ENCODE results near the gene INSM2. TPM values are rescaled to one million over a fixed set of nuclear protein-coding genes. Genes with fewer than 3 reads are reported as not detected.

INSM2 gene
- total RNA-seq, 1 experiment from 2014 or later, result not detected

DNA sequence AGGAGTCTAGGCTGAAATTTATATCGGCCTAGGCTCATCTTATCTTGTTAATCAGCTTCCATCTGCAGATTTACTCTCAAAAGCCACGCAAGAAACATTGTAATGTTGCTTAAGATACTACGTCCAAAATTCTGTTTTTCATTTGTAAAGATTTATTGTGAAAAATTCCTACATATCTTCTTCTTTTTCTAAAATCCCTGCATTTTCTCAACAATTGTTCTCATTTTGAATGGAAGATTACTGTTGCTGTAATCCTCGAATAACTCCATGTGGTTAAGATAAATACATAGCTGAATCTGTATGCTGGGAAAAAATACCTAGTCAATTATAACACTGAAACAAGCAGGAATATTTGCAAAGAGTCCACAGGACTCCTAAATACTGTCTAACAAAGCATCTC is 15.6 kb downstream of the INSM2 start:
- DNase-seq (ENCODE audit: low read depth, low spot score), result no peak
- no peaks in the 10 kb centered on the region for H3K36me3 ChIP-seq (ENCODE audit: control insufficient read depth, insufficient read depth, low read length)
- H3K9me3 ChIP-seq (ENCODE audit: control insufficient read depth, insufficient read depth, low read depth, low read length), result no peaks in the 10 kb centered on the region
- TF ChIP-seq SIN3A (IDR thresholded peaks at IDR 0.05; ENCODE audit: borderline replicate concordance, insufficient read depth, low read depth, low read length) (no peak), POLR2AphosphoS5 (IDR thresholded peaks at IDR 0.05; ENCODE audit: low read depth, low read length) (no peak), TCF7L2 (IDR thresholded peaks at IDR 0.05; ENCODE audit: low read depth, low read length) (no peak)
- TF ChIP-seq, protein P1, sequence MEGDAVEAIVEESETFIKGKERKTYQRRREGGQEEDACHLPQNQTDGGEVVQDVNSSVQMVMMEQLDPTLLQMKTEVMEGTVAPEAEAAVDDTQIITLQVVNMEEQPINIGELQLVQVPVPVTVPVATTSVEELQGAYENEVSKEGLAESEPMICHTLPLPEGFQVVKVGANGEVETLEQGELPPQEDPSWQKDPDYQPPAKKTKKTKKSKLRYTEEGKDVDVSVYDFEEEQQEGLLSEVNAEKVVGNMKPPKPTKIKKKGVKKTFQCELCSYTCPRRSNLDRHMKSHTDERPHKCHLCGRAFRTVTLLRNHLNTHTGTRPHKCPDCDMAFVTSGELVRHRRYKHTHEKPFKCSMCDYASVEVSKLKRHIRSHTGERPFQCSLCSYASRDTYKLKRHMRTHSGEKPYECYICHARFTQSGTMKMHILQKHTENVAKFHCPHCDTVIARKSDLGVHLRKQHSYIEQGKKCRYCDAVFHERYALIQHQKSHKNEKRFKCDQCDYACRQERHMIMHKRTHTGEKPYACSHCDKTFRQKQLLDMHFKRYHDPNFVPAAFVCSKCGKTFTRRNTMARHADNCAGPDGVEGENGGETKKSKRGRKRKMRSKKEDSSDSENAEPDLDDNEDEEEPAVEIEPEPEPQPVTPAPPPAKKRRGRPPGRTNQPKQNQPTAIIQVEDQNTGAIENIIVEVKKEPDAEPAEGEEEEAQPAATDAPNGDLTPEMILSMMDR (IDR thresholded peaks at IDR 0.05), result no peak
- TF ChIP-seq, protein P2, sequence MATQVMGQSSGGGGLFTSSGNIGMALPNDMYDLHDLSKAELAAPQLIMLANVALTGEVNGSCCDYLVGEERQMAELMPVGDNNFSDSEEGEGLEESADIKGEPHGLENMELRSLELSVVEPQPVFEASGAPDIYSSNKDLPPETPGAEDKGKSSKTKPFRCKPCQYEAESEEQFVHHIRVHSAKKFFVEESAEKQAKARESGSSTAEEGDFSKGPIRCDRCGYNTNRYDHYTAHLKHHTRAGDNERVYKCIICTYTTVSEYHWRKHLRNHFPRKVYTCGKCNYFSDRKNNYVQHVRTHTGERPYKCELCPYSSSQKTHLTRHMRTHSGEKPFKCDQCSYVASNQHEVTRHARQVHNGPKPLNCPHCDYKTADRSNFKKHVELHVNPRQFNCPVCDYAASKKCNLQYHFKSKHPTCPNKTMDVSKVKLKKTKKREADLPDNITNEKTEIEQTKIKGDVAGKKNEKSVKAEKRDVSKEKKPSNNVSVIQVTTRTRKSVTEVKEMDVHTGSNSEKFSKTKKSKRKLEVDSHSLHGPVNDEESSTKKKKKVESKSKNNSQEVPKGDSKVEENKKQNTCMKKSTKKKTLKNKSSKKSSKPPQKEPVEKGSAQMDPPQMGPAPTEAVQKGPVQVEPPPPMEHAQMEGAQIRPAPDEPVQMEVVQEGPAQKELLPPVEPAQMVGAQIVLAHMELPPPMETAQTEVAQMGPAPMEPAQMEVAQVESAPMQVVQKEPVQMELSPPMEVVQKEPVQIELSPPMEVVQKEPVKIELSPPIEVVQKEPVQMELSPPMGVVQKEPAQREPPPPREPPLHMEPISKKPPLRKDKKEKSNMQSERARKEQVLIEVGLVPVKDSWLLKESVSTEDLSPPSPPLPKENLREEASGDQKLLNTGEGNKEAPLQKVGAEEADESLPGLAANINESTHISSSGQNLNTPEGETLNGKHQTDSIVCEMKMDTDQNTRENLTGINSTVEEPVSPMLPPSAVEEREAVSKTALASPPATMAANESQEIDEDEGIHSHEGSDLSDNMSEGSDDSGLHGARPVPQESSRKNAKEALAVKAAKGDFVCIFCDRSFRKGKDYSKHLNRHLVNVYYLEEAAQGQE (IDR thresholded peaks at IDR 0.05; ENCODE audit: insufficient read depth in 1 of 2, low read depth in 2 of 2, low read length in 1 of 2), result no peak
- no TSS peak for BruUV-seq (replicated peaks)
- POLR2A ChIA-PET, result no interaction called here
- no peaks in the 10 kb centered on the region for H3K27me3 ChIP-seq (ENCODE audit: control insufficient read depth, insufficient read depth, low read length)
- in situ Hi-C loops (cut with HindIII; ENCODE audit: low pct_unique_long_range_greater_than_20kb, low sequenced_read_pairs), result no loop called here
- no peaks in the 10 kb centered on the region for H3K4me1 ChIP-seq (ENCODE audit: control insufficient read depth, insufficient read depth, low read length)
- intact Hi-C loops (cut with micrococcal nuclease; ENCODE audit: unreplicated experiment), result no loop called here
- CTCF ChIA-PET, result no interaction called here
- no peak for ATAC-seq
- H3K4me3 ChIP-seq (ENCODE audit: low read depth in 2 of 2, low read length in 2 of 2), result no peak overlapping the region
- H3K27ac ChIP-seq (ENCODE audit: low read length), result no peak overlapping the region

DNA sequence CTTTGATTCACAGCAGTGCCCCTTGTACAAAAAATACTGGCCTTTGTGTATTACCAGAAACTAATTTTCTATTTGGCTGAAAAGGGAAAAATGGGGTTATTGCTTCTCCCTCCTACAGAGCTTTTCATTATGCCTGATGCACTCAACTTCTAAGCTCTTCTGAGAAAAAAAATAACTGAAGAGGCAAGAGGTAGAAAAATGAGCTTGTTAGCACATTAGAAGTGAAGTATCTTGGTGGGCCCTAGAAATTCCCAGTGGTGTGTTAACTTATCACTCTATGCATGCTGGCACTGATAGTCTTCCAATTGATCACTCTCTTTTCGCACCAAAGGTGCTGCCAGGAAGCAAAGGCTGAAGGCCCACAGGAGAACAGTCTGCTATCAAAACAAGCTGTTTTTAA is 17.1 kb downstream of the INSM2 start:
- Histone ChIP-seq H3K27me3 (ENCODE audit: control insufficient read depth, insufficient read depth, low read length) (no peaks in the 10 kb centered on the region), H3K27ac (ENCODE audit: low read length) (no peak overlapping the region), H3K9me3 (ENCODE audit: control insufficient read depth, insufficient read depth, low read depth, low read length) (no peaks in the 10 kb centered on the region), H3K36me3 (ENCODE audit: control insufficient read depth, insufficient read depth, low read length) (no peaks in the 10 kb centered on the region), H3K4me3 (ENCODE audit: low read depth in 2 of 2, low read length in 2 of 2) (no peak overlapping the region), H3K4me1 (ENCODE audit: control insufficient read depth, insufficient read depth, low read length) (no peaks in the 10 kb centered on the region)
- in situ Hi-C loops (cut with HindIII; ENCODE audit: low pct_unique_long_range_greater_than_20kb, low sequenced_read_pairs) (no loop called here), intact Hi-C loops (cut with micrococcal nuclease; ENCODE audit: unreplicated experiment) (no loop called here)
- ATAC-seq (no peak), DNase-seq (ENCODE audit: low read depth, low spot score) (no peak)
- ChIA-PET CTCF (no interaction called here), POLR2A (no interaction called here)
- TF ChIP-seq, protein P1 (IDR thresholded peaks at IDR 0.05), result no peak
- no peak for TF ChIP-seq TCF7L2 (IDR thresholded peaks at IDR 0.05; ENCODE audit: low read depth, low read length)
- TF ChIP-seq SIN3A (IDR thresholded peaks at IDR 0.05; ENCODE audit: borderline replicate concordance, insufficient read depth, low read depth, low read length), result no peak
- TF ChIP-seq POLR2AphosphoS5 (IDR thresholded peaks at IDR 0.05; ENCODE audit: low read depth, low read length), result no peak
- TF ChIP-seq, protein P2 (IDR thresholded peaks at IDR 0.05; ENCODE audit: insufficient read depth in 1 of 2, low read depth in 2 of 2, low read length in 1 of 2), result no peak
- no TSS peak for BruUV-seq (replicated peaks)
